H9 (cell line): ENCODE measurements around the gene PTCD2. TPM values are rescaled to one million over a fixed set of nuclear protein-coding genes. Genes with fewer than 3 reads are reported as not detected.
A peak's percentile ranks its signal among the peaks of the same experiment; 100 is the strongest.

ENCODE experiments used
- DNase-seq: peaks from one replicate; pipeline ENCODE4 v3.0.0-alpha.2; 2017
- H2AFZ ChIP-seq: one replicate; pipeline ENCODE4 v1.6.1; 2013; ENCODE audit warnings: mild to moderate bottlenecking, low read length, control low read depth, moderate library complexity
- H2AK5ac ChIP-seq: 2 replicates; pipeline ENCODE4 v1.6.1; 2013; ENCODE audit warnings: low read length, control low read depth, mixed read lengths; ENCODE audit not compliant: insufficient read length
- H2BK120ac ChIP-seq: one replicate; pipeline ENCODE4 v1.6.1; 2013; ENCODE audit warnings: low read depth, mild to moderate bottlenecking, low read length, control low read depth, inconsistent platforms; ENCODE audit not compliant: poor library complexity, severe bottlenecking
- H2BK12ac ChIP-seq: 2 replicates; pipeline ENCODE4 v1.6.1; 2013; ENCODE audit warnings: low read length, control low read depth, mixed read lengths, low read depth; ENCODE audit not compliant: insufficient read length
- H2BK15ac ChIP-seq: 2 replicates; pipeline ENCODE4 v1.6.1; 2013; ENCODE audit warnings: low read depth, low read length, control low read depth
- H2BK20ac ChIP-seq: one replicate; pipeline ENCODE4 v1.6.1; 2013; ENCODE audit warnings: low read depth, mild to moderate bottlenecking, low read length, control low read depth, inconsistent platforms; ENCODE audit not compliant: poor library complexity, severe bottlenecking
- H2BK5ac ChIP-seq: 2 replicates; pipeline ENCODE4 v1.6.1; 2013; ENCODE audit warnings: low read length, control low read depth, mixed read lengths; ENCODE audit not compliant: insufficient read length
- H3K14ac ChIP-seq: 2 replicates; pipeline ENCODE4 v1.6.1; 2013; ENCODE audit warnings: low read length, control low read depth; ENCODE audit not compliant: insufficient read depth
- H3K18ac ChIP-seq: 2 replicates; pipeline ENCODE4 v1.6.1; 2013; ENCODE audit warnings: low read depth, mild to moderate bottlenecking, mixed read lengths, low read length, control low read depth; ENCODE audit not compliant: insufficient read length
- H3K23ac ChIP-seq: 2 replicates; pipeline ENCODE4 v1.6.1; 2013; ENCODE audit warnings: low read length, control low read depth, mixed read lengths, low read depth; ENCODE audit not compliant: insufficient read length
- H3K23me2 ChIP-seq: 2 replicates; pipeline ENCODE4 v1.6.1; 2013; ENCODE audit warnings: low read depth, mild to moderate bottlenecking, mixed read lengths, low read length, control low read depth; ENCODE audit not compliant: insufficient read length, poor library complexity, severe bottlenecking
- H3K27ac ChIP-seq: 2 replicates; pipeline ENCODE4 v1.5.1; 2013; ENCODE audit warnings: low read length, control low read depth, mixed read lengths, low read depth; ENCODE audit not compliant: insufficient read length
- H3K27me3 ChIP-seq: 2 replicates; pipeline ENCODE4 v1.6.1; 2013; ENCODE audit warnings: low read length, control low read depth, inconsistent platforms; ENCODE audit not compliant: insufficient read depth
- H3K4ac ChIP-seq: 2 replicates; pipeline ENCODE4 v1.6.1; 2013; ENCODE audit warnings: low read depth, mild to moderate bottlenecking, control low read depth, inconsistent platforms, low read length, moderate library complexity
- H3K4me1 ChIP-seq: 2 replicates; pipeline ENCODE4 v1.6.1; 2013; ENCODE audit warnings: low read length, control low read depth, inconsistent platforms; ENCODE audit not compliant: insufficient read depth
- H3K4me2 ChIP-seq: 2 replicates; pipeline ENCODE4 v1.6.1; 2013; ENCODE audit warnings: low read length, control low read depth, mixed read lengths; ENCODE audit not compliant: insufficient read length, insufficient read depth
- H3K56ac ChIP-seq: 2 replicates; pipeline ENCODE4 v1.6.1; 2013; ENCODE audit warnings: low read depth, mild to moderate bottlenecking, mixed read lengths, low read length, control low read depth; ENCODE audit not compliant: insufficient read length
- H3K79me1 ChIP-seq: 2 replicates; pipeline ENCODE4 v1.6.1; 2013; ENCODE audit warnings: low read depth, mild to moderate bottlenecking, moderate library complexity, low read length, control low read depth, inconsistent platforms; ENCODE audit not compliant: insufficient read depth, poor library complexity, severe bottlenecking
- H3K79me2 ChIP-seq: 2 replicates; pipeline ENCODE4 v1.6.1; 2013; ENCODE audit warnings: low read length, control low read depth, inconsistent platforms; ENCODE audit not compliant: insufficient read depth
- H3K9ac ChIP-seq: 2 replicates; pipeline ENCODE4 v1.6.1; 2013; ENCODE audit warnings: low read length, control low read depth, mixed read lengths; ENCODE audit not compliant: insufficient read length; ENCODE audit errors: extremely low read depth
- H3K9me3 ChIP-seq: one replicate; pipeline ENCODE4 v1.6.1; 2013; ENCODE audit warnings: low read depth, low read length, inconsistent platforms; ENCODE audit not compliant: control insufficient read depth
- H3T11ph ChIP-seq: one replicate; pipeline ENCODE4 v1.6.1; 2013; ENCODE audit warnings: mild to moderate bottlenecking, low read length, control low read depth, inconsistent platforms
- H4K20me1 ChIP-seq: one replicate; pipeline ENCODE4 v1.6.1; 2013; ENCODE audit not compliant: control insufficient read depth, insufficient read length, insufficient read depth
- H4K5ac ChIP-seq: 2 replicates; pipeline ENCODE4 v1.6.1; 2013; ENCODE audit warnings: low read depth, mild to moderate bottlenecking, mixed read lengths, low read length, control low read depth; ENCODE audit not compliant: insufficient read length
- H4K8ac ChIP-seq: replicated peaks from 2 replicates; pipeline ENCODE4 v1.6.1; 2013; ENCODE audit warnings: low read length, control low read depth, mixed read lengths, low read depth; ENCODE audit not compliant: insufficient read length
- H4K91ac ChIP-seq: 2 replicates; pipeline ENCODE4 v1.6.1; 2013; ENCODE audit warnings: low read depth, mild to moderate bottlenecking, moderate library complexity, mixed read lengths, low read length, control low read depth; ENCODE audit not compliant: insufficient read length
- H3K27ac Mint-ChIP-seq, 3 experiments: 2 replicates in 2 of 3; 3 replicates in 1 of 3; pipeline ENCODE4 v1.8.0; 2020 to 2021; ENCODE audit warnings: mixed read lengths in 3 of 3, mild to moderate bottlenecking in 1 of 3, moderate library complexity in 1 of 3
- H3K27me3 Mint-ChIP-seq: 2 replicates; pipeline ENCODE4 v1.8.0; 2021; ENCODE audit warnings: low read depth, mild to moderate bottlenecking, moderate library complexity, mixed read lengths
- H3K36me3 Mint-ChIP-seq, 3 experiments: 2 replicates in 2 of 3; 3 replicates in 1 of 3; pipeline ENCODE4 v1.8.0; 2020 to 2021; ENCODE audit warnings: low read depth in 3 of 3, mixed read lengths in 3 of 3; ENCODE audit not compliant: insufficient read depth in 1 of 3
- H3K4me1 Mint-ChIP-seq, 2 experiments: 2 replicates each; pipeline ENCODE4 v1.8.0; 2020; ENCODE audit warnings: mixed read lengths in 2 of 2
- H3K4me3 Mint-ChIP-seq, 2 experiments: 2 replicates in 1 of 2; 3 replicates in 1 of 2; pipeline ENCODE4 v1.8.0; 2020 to 2021; ENCODE audit warnings: mild to moderate bottlenecking in 2 of 2, mixed read lengths in 2 of 2, moderate library complexity in 1 of 2
- H3K9me3 Mint-ChIP-seq, 2 experiments: 2 replicates in 1 of 2; 3 replicates in 1 of 2; pipeline ENCODE4 v1.8.0; 2020; ENCODE audit warnings: mild to moderate bottlenecking in 2 of 2, mixed read lengths in 2 of 2, moderate library complexity in 1 of 2
- WGBS: extraction: QIAGEN DNeasy Blood & Tissue Kit; methylation state at CpG from one replicate; pipeline ENCODE4 v1.1.7; 2013; ENCODE audit warnings: missing lambda C conversion rate, low lambda C conversion rate, mixed read lengths; ENCODE audit not compliant: insufficient read length; ENCODE audit errors: extremely low coverage; 5-methylcytosine and 5-hydroxymethylcytosine counted together
- total RNA-seq: library from RNA; stranded (reverse); gene quantifications from 2 replicates; pipeline ENCODE4 v1.2.1, GENCODE V29; 2021
- TF ChIP-seq, protein P1 (sequence below): fragments of 200-600 bp; sonication (generic); conservative IDR thresholded peaks from 3 replicates; pipeline ENCODE4 v1.8.0; 2021; ENCODE audit warnings: antibody characterized with exemption, mild to moderate bottlenecking

The PTCD2 gene
- total RNA-seq, 1 experiment from 2014 or later = 12.7 TPM

DNA sequence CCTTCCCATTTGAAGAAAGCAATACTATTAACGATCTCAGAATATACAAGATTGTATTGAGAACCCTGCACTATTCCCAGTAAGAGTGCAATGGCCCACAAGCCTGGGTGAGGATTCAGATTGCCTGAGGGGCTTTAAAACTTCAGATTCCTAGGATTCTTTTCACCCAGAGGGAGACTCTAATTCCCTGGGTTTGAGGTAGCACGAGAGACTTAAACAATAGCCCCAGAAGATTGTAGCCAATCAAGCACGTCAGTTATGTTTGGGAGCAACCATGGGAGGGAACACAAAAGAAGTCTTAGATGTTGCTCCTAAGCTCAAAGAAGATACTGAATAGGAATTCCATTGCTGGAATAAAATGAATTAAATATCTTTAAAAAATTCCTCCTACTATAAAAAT lies 18.0 kb upstream of the PTCD2 start:
- H3K36me3 Mint-ChIP-seq = peaks cover 11 to 24% (median 14%) of the 10 kb centered on the region in 3 experiments; a peak in 6 of 7 replicates
- Histone ChIP-seq H2BK15ac (no peak overlapping the region), H4K20me1 (no peaks in the 10 kb centered on the region), H2BK5ac (no peak overlapping the region), H2AK5ac (no peak overlapping the region), H3K23me2 (no peaks in the 10 kb centered on the region), H3K79me1 (peaks cover 9% of the 10 kb centered on the region), H2BK12ac (no peak overlapping the region), H3K4ac (no peak overlapping the region), H3K27ac (peak overlapping the region; percentile 42), H3K27me3 (no peaks in the 10 kb centered on the region), H3K79me2 (peaks cover 13% of the 10 kb centered on the region), H2BK20ac (no peak overlapping the region), H2BK120ac (no peak overlapping the region), H3K9ac (no peak overlapping the region), H4K91ac (no peak overlapping the region), H3K18ac (no peak overlapping the region), H3K4me2 (no peak overlapping the region), H2AFZ (no peak overlapping the region), H3K14ac (no peak overlapping the region), H3K4me1 (peaks cover 13% of the 10 kb centered on the region; the same call in 1 of the 2 replicates), H4K5ac (no peak overlapping the region), H3K9me3 (no peaks in the 10 kb centered on the region), H3T11ph (no peak overlapping the region), H4K8ac (no peak overlapping the region), H3K23ac (no peak overlapping the region), H3K56ac (no peak overlapping the region)
- H3K27ac Mint-ChIP-seq = peak overlapping the region; percentile 82 to 96 (median 92); a peak in 6 of 7 replicates
- WGBS = no CpG with 5 or more reads among the region's 3 CpGs
- no peaks in the 10 kb centered on the region for H3K27me3 Mint-ChIP-seq
- H3K4me3 Mint-ChIP-seq = peak overlapping the region; percentile 1 to 16; a peak in 1 of 5 replicates
- DNase-seq = peak; percentile 68
- no peaks in the 10 kb centered on the region; a peak in 1 of 5 replicates for H3K9me3 Mint-ChIP-seq
- H3K4me1 Mint-ChIP-seq = peaks cover 46 to 53% of the 10 kb centered on the region in 2 experiments
- TF ChIP-seq, protein P1, sequence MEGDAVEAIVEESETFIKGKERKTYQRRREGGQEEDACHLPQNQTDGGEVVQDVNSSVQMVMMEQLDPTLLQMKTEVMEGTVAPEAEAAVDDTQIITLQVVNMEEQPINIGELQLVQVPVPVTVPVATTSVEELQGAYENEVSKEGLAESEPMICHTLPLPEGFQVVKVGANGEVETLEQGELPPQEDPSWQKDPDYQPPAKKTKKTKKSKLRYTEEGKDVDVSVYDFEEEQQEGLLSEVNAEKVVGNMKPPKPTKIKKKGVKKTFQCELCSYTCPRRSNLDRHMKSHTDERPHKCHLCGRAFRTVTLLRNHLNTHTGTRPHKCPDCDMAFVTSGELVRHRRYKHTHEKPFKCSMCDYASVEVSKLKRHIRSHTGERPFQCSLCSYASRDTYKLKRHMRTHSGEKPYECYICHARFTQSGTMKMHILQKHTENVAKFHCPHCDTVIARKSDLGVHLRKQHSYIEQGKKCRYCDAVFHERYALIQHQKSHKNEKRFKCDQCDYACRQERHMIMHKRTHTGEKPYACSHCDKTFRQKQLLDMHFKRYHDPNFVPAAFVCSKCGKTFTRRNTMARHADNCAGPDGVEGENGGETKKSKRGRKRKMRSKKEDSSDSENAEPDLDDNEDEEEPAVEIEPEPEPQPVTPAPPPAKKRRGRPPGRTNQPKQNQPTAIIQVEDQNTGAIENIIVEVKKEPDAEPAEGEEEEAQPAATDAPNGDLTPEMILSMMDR = no peak
